Astrocyte (in vitro differentiated cells and primary cell): ENCODE data around the gene ARMC7. TPM values are rescaled to one million over a fixed set of nuclear protein-coding genes. Genes with fewer than 3 reads are reported as not detected.

Experiments used
- DNase-seq: peaks from one replicate; pipeline ENCODE4 v3.0.0-alpha.2; 2010; ENCODE audit warnings: low read depth
- FAIRE-seq: peaks from 2 replicates; lab custom pipeline; 2011; peaks lifted over from hg19 to GRCh38; lab: Jason Lieb, UNC
- H2AFZ ChIP-seq: 2 replicates; pipeline ENCODE4 v1.6.0; 2012; ENCODE audit warnings: low read depth, low read length, inconsistent platforms
- H3K27ac ChIP-seq: 2 replicates; pipeline ENCODE4 v1.5.1; 2011; ENCODE audit warnings: low read depth, low read length, inconsistent platforms
- H3K27me3 ChIP-seq: 2 replicates; pipeline ENCODE4 v1.6.0; 2011; ENCODE audit warnings: low read length, inconsistent platforms; ENCODE audit not compliant: insufficient read depth
- H3K36me3 ChIP-seq: 2 replicates; pipeline ENCODE4 v1.5.1; 2011; ENCODE audit warnings: low read length, inconsistent platforms; ENCODE audit not compliant: insufficient read depth
- H3K4me1 ChIP-seq: 2 replicates; pipeline ENCODE4 v1.5.1; 2011; ENCODE audit warnings: low read length, inconsistent platforms; ENCODE audit not compliant: insufficient read depth
- H3K4me2 ChIP-seq: 2 replicates; pipeline ENCODE4 v1.6.0; 2012; ENCODE audit warnings: low read length, inconsistent platforms
- H3K4me3 ChIP-seq: 2 replicates; pipeline ENCODE4 v1.5.1; 2011; ENCODE audit warnings: low read depth, mild to moderate bottlenecking, low read length, inconsistent platforms; ENCODE audit not compliant: insufficient read depth
- H3K79me2 ChIP-seq: 2 replicates; pipeline ENCODE4 v1.6.0; 2012; ENCODE audit warnings: mild to moderate bottlenecking, low read length, inconsistent platforms; ENCODE audit not compliant: insufficient read depth
- H3K9ac ChIP-seq: 2 replicates; pipeline ENCODE4 v1.6.0; 2012; ENCODE audit warnings: mild to moderate bottlenecking, low read length, inconsistent platforms
- H3K9me3 ChIP-seq: 2 replicates; pipeline ENCODE4 v1.5.1; 2012; ENCODE audit warnings: low read depth, mild to moderate bottlenecking, low read length, inconsistent platforms; ENCODE audit not compliant: insufficient read depth
- H4K20me1 ChIP-seq: 2 replicates; pipeline ENCODE4 v1.6.0; 2012; ENCODE audit warnings: low read length, inconsistent platforms; ENCODE audit not compliant: insufficient read depth
- H3K27ac Mint-ChIP-seq: one replicate; pipeline ENCODE4 v1.8.0; 2021; ENCODE audit warnings: mild to moderate bottlenecking, mixed read lengths; ENCODE audit not compliant: unreplicated experiment
- H3K27me3 Mint-ChIP-seq: one replicate; pipeline ENCODE4 v1.8.0; 2021; ENCODE audit warnings: low read depth, mixed read lengths; ENCODE audit not compliant: unreplicated experiment
- H3K36me3 Mint-ChIP-seq: one replicate; pipeline ENCODE4 v1.8.0; 2021; ENCODE audit warnings: low read depth, mixed read lengths; ENCODE audit not compliant: unreplicated experiment
- H3K4me1 Mint-ChIP-seq: one replicate; pipeline ENCODE4 v1.8.0; 2021; ENCODE audit warnings: low read depth, mixed read lengths; ENCODE audit not compliant: unreplicated experiment
- H3K4me3 Mint-ChIP-seq: one replicate; pipeline ENCODE4 v1.8.0; 2021; ENCODE audit warnings: mild to moderate bottlenecking, moderate library complexity, mixed read lengths; ENCODE audit not compliant: unreplicated experiment
- H3K9me3 Mint-ChIP-seq: one replicate; pipeline ENCODE4 v1.8.0; 2021; ENCODE audit warnings: mild to moderate bottlenecking, mixed read lengths; ENCODE audit not compliant: unreplicated experiment
- EZH2 ChIP-seq: IDR thresholded peaks from 2 replicates; pipeline ENCODE4 v1.6.1; 2012; ENCODE audit warnings: mild to moderate bottlenecking, low read length, inconsistent platforms; ENCODE audit not compliant: insufficient read depth
- total RNA-seq: library from RNA; stranded (reverse); gene quantifications from 2 replicates; pipeline ENCODE4 v1.2.1, GENCODE V29; 2021
- TF ChIP-seq, protein P1 (sequence below): IDR thresholded peaks from 2 replicates; pipeline ENCODE4 v1.5.1; 2011; ENCODE audit warnings: low read depth, mild to moderate bottlenecking, inconsistent platforms, low read length, moderate library complexity; ENCODE audit not compliant: insufficient read depth

The ARMC7 gene
- total RNA-seq, 1 donor from 2014 or later: 11.9 TPM

DNA sequence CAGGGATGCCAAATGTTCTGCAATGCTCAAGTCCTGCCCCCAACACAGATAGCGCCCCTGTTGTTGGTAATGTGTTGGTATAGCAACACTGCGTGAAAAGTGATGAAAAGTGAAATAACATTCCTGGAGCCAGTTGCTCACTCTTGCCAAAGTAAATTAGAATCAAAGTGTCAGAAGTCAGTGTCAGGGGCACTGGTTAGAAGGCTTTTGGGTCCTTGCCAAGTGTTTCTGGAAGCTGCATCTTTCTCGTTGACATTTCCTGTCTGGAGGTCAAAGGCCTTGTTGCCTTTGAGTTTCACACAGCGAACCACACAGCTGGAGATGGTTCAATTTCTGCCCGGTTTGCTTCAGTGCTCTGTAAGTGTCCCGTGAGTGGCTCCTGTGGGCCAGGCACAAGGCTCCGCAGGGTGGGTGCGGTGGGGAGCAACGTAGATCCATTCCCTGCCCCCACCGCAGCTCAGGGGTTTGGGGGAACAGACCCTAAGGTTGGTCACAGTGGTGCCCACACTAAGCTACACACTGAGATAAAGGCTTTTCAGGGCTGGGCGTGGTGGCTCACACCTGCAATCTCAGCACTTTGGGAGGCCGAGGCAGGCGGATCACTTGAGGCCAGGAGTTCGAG lies 25.6 kb upstream of the ARMC7 start:
- H3K36me3 Mint-ChIP-seq: peaks cover 2% of the 10 kb centered on the region
- Histone ChIP-seq H3K27me3 (peaks cover 2% of the 10 kb centered on the region), H4K20me1 (no peaks in the 10 kb centered on the region), H3K9ac (no peak overlapping the region), H3K79me2 (no peaks in the 10 kb centered on the region), H2AFZ (no peak overlapping the region), H3K36me3 (no peaks in the 10 kb centered on the region), H3K4me3 (no peak overlapping the region), H3K4me1 (peaks cover 28% of the 10 kb centered on the region), H3K9me3 (no peaks in the 10 kb centered on the region), H3K4me2 (no peak overlapping the region), H3K27ac (no peak overlapping the region)
- no peak for DNase-seq
- no peak overlapping the region for H3K4me3 Mint-ChIP-seq
- TF ChIP-seq, protein P1, sequence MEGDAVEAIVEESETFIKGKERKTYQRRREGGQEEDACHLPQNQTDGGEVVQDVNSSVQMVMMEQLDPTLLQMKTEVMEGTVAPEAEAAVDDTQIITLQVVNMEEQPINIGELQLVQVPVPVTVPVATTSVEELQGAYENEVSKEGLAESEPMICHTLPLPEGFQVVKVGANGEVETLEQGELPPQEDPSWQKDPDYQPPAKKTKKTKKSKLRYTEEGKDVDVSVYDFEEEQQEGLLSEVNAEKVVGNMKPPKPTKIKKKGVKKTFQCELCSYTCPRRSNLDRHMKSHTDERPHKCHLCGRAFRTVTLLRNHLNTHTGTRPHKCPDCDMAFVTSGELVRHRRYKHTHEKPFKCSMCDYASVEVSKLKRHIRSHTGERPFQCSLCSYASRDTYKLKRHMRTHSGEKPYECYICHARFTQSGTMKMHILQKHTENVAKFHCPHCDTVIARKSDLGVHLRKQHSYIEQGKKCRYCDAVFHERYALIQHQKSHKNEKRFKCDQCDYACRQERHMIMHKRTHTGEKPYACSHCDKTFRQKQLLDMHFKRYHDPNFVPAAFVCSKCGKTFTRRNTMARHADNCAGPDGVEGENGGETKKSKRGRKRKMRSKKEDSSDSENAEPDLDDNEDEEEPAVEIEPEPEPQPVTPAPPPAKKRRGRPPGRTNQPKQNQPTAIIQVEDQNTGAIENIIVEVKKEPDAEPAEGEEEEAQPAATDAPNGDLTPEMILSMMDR: no peak
- no peak for TF ChIP-seq EZH2
- no peaks in the 10 kb centered on the region for H3K9me3 Mint-ChIP-seq
- no peak for FAIRE-seq
- H3K27ac Mint-ChIP-seq: peak overlapping the region; percentile 6
- peaks cover 3% of the 10 kb centered on the region for H3K27me3 Mint-ChIP-seq
- peaks cover 28% of the 10 kb centered on the region for H3K4me1 Mint-ChIP-seq

DNA sequence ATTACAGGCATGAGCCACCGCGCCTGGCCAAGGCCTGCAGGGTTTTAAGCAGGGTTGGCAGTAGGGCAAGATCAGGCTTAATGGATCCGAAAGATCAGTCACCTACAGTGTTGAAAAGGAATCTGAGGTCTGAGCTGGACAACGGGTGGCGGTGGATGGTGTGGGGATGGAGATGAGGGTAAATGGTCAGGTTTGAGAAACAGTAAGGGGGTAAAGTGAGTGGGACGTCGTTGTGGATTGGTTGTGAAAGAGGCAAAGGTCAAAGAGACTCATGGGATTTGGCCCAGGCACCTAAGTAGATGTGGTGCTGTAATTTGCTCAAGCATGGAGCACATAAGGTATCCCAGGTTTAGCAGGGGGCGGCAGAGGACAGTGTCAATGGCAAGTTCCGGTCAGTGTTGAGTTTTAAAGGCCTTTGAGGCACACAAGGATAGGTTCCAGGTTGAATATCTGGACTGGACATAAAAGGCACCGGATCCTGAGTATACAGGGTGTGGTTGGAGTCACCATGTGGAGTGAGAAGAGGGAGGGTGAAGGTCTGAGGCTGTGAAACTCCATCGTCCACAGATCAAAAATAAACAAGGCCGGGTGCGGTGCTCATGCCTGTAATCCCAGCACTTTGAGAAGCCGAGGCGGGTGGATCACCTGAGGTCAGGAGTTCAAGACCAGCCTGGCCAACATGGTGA lies 23.1 kb upstream of the ARMC7 start:
- Histone ChIP-seq H3K9me3 (no peaks in the 10 kb centered on the region), H3K36me3 (no peaks in the 10 kb centered on the region), H3K4me3 (no peak overlapping the region), H3K27ac (no peak overlapping the region), H3K9ac (no peak overlapping the region), H3K79me2 (no peaks in the 10 kb centered on the region), H4K20me1 (no peaks in the 10 kb centered on the region), H2AFZ (no peak overlapping the region), H3K4me2 (peak overlapping the region; percentile 85), H3K27me3 (peaks cover 2% of the 10 kb centered on the region), H3K4me1 (peaks cover 26% of the 10 kb centered on the region)
- H3K4me3 Mint-ChIP-seq: peak overlapping the region; percentile 80
- H3K4me1 Mint-ChIP-seq: peaks cover 36% of the 10 kb centered on the region
- no peaks in the 10 kb centered on the region for H3K9me3 Mint-ChIP-seq
- TF ChIP-seq EZH2: no peak
- TF ChIP-seq, protein P1: no peak
- peaks cover 3% of the 10 kb centered on the region for H3K27me3 Mint-ChIP-seq
- FAIRE-seq (no peak), DNase-seq (no peak)
- H3K27ac Mint-ChIP-seq: peak overlapping the region; percentile 95
- H3K36me3 Mint-ChIP-seq: peaks cover 2% of the 10 kb centered on the region

DNA sequence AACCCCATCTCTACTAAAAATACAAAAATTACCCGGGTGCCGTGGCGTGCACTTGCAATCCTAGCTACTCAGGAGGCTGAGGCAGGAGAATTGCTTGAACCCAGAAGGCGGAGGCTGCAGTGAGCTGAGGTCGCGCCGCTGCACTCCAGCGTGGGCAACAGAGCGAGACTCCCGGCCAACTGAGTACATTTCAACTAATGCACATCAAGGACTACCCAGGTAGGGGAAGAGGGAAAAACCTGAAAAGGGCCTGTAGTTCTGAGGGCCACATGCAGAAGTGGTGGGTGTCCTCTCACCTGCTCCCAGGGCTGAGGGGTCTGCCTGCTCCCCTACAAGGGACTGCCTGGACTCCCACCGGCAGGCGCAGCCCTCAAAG lies 22.6 kb upstream of the ARMC7 start:
- Histone ChIP-seq H3K4me3 (peak overlapping the region; percentile 53), H3K4me1 (peaks cover 26% of the 10 kb centered on the region), H2AFZ (peak overlapping the region; percentile 84), H3K27ac (peak overlapping the region; percentile 17), H3K4me2 (peak overlapping the region; percentile 85), H3K36me3 (no peaks in the 10 kb centered on the region), H3K27me3 (no peaks in the 10 kb centered on the region), H3K79me2 (no peaks in the 10 kb centered on the region), H3K9ac (peak overlapping the region; percentile 72), H3K9me3 (no peaks in the 10 kb centered on the region), H4K20me1 (no peaks in the 10 kb centered on the region)
- TF ChIP-seq, protein P1: no peak
- TF ChIP-seq EZH2: no peak
- DNase-seq: no peak
- H3K9me3 Mint-ChIP-seq: no peaks in the 10 kb centered on the region
- H3K4me1 Mint-ChIP-seq: peaks cover 39% of the 10 kb centered on the region
- H3K27ac Mint-ChIP-seq: peak overlapping the region; percentile 95
- FAIRE-seq: no peak
- H3K27me3 Mint-ChIP-seq: peaks cover under 1% of the 10 kb centered on the region
- H3K4me3 Mint-ChIP-seq: peak overlapping the region; percentile 80
- peaks cover 2% of the 10 kb centered on the region for H3K36me3 Mint-ChIP-seq
